Fibroblast of gingiva (primary cell): ENCODE data around the gene TRIM24.
A peak's percentile ranks its signal among the peaks of the same experiment; 100 is the strongest.

ENCODE experiments used
- DNase-seq: peaks from one replicate; pipeline ENCODE4 v3.0.0-alpha.2; 2011; ENCODE audit warnings: low read depth

TRIM24 gene

DNA sequence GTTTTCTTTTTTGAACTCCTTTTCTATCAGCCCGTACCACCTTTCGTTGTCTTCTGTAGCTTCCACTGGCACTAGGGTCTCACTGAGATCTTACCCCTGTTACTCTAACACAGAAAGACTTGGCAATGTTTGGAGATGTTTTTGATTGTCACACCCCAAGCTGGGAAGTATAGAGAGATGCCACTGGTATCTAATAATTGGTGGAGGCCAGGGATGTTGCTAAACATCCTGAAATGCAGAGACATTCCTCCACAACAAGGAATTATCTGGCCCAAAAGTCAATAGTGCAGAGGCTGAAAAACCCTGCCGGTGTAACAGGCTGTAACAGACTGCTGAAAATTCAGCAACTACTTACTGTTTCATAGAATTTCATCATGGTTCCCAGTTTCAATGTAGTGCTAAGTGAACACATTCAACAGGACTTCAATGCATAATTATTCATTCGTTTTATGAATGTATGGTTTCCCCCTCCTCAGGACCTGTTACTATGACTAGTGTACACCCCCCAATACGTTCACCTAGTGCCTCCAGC is 115.9 kb downstream of the TRIM24 start:
- DNase-seq = peak; percentile 2

- DNase-seq = no peak
Measured at GRCh38 chr7:138579136-138579535, 119.1 kb downstream of the TRIM24 start.

DNA sequence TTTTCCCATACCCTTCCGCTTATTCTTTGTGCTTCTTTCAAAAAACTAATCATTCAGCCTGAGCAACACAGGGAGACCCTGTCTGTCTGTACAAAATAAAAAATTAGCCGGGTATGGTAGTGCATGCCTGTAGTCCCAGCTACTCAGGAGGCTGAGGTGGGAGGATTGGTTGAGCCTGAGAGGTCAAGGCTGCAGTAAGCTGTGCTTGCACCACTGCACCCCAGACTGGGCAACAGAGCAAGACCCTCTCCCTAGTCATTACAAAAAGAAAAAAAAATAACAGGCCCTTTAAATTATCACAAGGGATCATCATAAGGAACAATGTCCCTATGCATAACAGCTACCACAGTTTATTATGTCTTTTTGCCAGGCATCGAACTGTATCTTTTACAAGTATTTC is 119.6 kb downstream of the TRIM24 start:
- no peak for DNase-seq

- no peak for DNase-seq
Measured at GRCh38 chr7:138581065-138581464, 121.0 kb downstream of the TRIM24 start.

GRCh38 chr7:138584283-138584682 is 124.2 kb downstream of the TRIM24 start:
- DNase-seq = no peak

- DNase-seq = no peak
Measured at GRCh38 chr7:138584696-138585095, 124.6 kb downstream of the TRIM24 start.

DNA sequence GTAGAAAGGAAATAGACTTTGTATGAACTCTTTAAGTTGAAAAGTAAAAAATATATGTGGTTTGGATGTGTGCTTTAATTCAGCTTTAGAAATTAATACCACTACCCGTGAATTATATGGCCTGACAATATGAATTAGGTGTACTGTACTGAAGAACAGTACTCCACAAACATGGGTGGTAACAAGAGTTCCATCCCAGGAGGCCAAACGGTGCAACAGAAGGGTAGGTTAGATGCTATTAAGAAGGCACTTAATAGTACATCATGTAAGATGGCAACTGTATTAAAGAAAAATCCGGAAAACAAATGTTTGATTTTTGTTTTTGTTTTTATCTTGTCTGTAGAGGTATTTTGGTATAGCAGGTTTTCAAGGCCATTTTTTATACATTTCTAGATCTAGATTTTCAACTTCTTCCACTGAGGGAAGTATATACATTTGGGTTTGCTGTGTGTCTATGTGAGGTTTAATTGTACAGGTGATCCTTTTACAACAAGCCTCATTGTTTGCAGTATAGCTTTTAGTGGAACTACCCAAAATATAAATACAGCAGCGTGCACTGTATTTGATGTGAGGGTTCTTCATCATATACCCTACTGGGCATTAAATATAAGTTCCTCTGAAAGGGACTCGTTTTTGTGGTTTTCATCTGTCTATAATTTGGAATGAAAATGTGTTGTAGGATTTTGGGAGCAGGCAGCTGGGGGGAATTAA is 125.4 kb downstream of the TRIM24 start:
- no peak for DNase-seq

- DNase-seq = no peak
Measured at GRCh38 chr7:138587485-138587884, 127.4 kb downstream of the TRIM24 start.

DNA sequence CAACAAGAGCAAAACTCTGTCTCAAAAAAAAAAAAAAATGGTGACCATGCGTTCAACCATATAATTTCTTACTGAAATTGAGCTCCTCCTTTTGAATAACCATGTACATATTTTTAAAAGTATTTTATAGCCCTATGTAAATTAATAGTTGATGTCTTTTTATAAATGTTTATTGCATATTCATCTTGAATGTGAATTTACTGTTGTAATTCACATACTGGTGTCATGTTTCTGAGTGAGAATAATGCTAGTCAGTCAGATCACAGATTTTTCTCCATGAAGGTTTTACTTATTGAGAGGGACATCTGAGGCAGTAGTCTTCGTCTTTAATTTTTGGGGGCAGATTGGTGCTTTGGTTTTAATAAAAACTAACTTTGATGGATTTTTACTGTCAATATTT is 128.9 kb downstream of the TRIM24 start:
- no peak for DNase-seq

GRCh38 chr7:138590154-138590553 is 130.1 kb downstream of the TRIM24 start:
- DNase-seq = no peak

GRCh38 chr7:138595454-138595853 is 135.4 kb downstream of the TRIM24 start:
- DNase-seq = no peak

DNA sequence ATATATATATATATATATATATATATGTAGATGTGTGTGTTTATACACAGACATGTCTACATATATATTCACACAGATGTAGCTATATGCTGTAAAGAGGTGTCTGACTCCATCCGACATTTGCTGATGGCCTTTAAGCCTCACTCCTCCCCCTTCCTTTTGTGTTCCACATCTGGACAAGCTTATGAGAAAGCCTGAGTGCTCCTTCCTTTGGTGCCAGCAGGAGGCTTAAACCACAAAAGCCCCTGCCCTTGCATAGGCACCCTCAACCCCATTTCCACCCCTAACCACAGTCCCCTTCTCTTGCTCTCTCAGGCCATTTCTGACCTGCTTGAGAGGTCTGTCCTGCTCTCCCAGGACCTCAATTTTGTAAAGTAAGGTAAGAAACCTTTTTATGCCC is 142.4 kb downstream of the TRIM24 start:
- no peak for DNase-seq

- DNase-seq = no peak
Measured at GRCh38 chr7:138603549-138604318, 143.7 kb downstream of the TRIM24 start.

DNA sequence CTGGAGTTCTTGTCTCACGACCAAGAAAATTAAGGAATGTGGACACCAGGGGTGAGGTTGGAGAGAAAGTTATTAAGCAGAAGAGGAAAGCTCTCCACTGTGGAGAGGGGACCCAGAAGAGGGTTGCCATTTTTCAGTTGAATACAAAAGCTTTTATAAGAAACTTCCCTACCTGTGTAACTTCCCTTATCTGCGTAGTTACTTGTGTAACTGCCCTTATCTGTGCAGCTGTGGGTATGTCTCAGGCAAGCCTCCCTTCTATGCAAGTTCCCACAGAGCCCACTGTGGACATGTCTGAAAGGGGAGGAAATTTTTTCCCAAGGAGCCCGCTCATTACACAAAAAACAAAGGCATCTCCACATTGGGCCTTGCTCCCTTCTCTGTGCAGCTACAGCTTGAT is 146.2 kb downstream of the TRIM24 start:
- no peak for DNase-seq

DNA sequence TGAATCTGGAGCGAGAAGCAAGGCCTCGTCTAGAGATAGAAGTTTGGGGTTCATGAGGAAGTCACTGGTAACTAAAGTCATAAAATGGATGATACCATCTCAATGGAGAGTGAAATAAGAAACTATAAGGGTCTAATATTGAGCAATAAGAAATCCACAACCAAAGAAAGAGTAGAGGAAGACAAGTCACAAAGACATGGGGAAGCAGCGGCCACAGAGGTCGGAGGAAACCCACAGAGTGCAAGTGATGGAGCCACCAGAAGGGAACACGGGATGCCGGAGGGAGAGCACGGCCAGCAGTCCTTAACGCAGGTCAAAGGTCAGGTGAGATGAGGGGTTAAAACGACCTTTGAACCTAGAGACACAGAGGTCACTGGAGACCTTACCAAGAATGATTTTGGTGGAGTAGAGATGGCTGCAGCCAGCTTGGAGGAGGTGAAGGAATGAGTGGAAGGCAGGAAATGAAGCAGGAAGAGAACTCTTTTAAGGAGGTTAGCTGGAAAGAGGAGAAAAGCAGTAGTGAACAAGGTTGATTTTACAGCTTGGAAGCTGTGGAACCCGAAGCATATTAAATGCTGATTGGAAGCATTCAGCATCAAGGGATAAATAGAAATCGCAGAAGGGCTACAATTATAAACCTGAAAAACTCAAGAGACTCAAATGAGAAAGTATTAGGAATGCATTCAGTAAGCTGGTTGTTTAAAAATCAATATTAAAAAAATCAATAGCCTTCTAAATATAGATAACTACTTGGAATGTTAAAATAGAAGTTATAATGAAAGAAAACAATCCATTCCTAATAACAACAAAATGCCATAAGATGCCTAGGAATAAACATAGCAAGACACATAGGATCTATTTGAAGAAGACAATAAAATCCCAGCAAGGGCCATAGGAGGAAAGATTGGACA is 147.4 kb downstream of the TRIM24 start:
- DNase-seq = no peak

- no peak for DNase-seq
Measured at GRCh38 chr7:138608275-138608674, 148.2 kb downstream of the TRIM24 start.

- DNase-seq = no peak
Measured at GRCh38 chr7:138610671-138611170, 150.7 kb downstream of the TRIM24 start.

DNA sequence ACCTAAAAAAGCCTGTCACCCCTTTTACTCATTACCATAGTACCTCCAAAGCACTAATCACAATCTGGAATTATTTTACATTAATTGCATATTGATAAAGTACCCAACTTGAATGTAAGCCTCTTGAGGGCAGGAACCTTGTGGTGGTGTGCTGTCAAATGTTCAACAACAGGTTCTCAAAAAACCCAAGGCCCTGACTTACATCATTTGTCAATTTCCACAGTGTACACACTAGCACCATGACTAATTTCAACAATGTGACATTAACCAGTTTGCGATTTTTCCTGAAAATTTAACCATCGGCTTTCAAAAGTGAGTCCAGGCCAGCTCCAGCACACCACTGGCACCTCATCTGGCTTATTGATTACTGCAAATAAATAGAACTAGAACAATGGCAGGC is 153.6 kb downstream of the TRIM24 start:
- DNase-seq = no peak

- DNase-seq = no peak
Measured at GRCh38 chr7:138616085-138616484, 156.0 kb downstream of the TRIM24 start.

DNA sequence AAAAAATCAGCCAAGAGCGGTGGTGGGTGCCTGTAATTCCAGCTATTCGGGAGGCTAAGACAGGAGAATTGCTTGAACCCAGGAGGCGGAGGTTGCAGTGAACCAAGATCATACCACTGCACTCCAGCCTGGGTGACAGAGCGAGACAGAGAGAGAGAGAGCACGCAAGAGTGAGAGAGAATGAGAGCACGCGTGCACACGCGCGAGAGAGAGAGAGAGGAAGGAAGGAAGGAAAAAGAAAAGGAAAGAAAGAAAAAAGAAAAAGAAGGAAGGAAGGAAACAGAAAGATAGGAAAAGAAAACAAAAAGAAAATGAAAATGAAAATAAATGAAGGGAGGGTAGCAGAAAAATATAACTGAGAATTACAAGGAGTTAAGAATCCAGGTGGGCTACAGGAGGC is 158.4 kb downstream of the TRIM24 start:
- no peak for DNase-seq

GRCh38 chr7:138618933-138619332 is 158.9 kb downstream of the TRIM24 start:
- DNase-seq = no peak

GRCh38 chr7:138622841-138623240 is 162.8 kb downstream of the TRIM24 start:
- DNase-seq = no peak
